Skin epidermis (tissue), 12 donors: ENCODE measurements around the gene PRKG1.
"Not testable (repeated sequence)": the region's sequence is repeated elsewhere in the genome, so short reads cannot be mapped to it uniquely, and the experiment has no call there.

Source experiments
- H3K27ac ChIP-seq, 21 experiments: fragments of 200-600 bp; sonication (generic) in 11 of 21; one replicate each; pipeline ENCODE4 v1.5.0; 2020; ENCODE audit warnings: mild to moderate bottlenecking in 3 of 21, inconsistent platforms in 2 of 21, moderate library complexity in 2 of 21
- H3K4me3 ChIP-seq, 7 experiments: fragments of 200-600 bp; sonication (generic) in 2 of 7; one replicate each; pipeline ENCODE4 v1.5.0; 2020; ENCODE audit warnings: inconsistent platforms in 2 of 7, mild to moderate bottlenecking in 2 of 7, moderate library complexity in 1 of 7

The PRKG1 gene

GRCh38 chr10:51159841-51160240 lies 85.6 kb downstream of the PRKG1 start:
- Histone ChIP-seq H3K27ac (no peak overlapping the region), H3K4me3 (no peak overlapping the region)

- H3K4me3 ChIP-seq, result no peak overlapping the region
- H3K27ac ChIP-seq, result no peak overlapping the region
Observed at GRCh38 chr10:51162002-51162401, 87.7 kb downstream of the PRKG1 start.

DNA sequence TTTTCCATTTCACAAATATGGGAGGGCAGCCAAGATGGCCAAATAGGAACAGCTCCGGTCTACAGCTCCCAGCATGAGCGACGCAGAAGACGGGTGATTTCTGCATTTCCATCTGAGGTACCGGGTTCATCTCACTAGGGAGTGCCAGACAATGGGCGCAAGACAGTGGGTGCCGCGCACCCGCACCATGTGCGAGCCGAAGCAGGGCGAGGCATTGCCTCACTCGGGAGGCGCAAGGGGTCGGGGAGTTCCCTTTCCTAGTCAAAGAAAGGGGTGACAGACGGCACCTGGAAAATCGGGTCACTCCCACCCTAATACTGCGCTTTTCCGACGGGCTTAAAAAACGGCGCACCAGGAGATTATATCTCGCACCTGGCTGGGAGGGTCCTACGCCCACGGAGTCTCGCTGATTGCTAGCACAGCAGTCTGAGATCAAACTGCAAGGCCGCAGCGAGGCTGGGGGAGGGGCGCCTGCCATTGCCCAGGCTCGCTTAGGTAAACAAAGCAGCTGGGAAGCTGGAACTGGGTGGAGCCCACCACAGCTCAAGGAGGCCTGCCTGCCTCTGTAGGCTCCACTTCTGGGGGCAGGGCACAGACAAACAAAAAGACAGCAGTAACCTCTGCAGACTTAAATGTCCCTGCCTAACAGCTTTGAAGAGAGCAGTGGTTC lies 89.2 kb downstream of the PRKG1 start:
- H3K27ac ChIP-seq, H3K4me3 ChIP-seq: not testable (repeated sequence)

GRCh38 chr10:51168086-51168815 lies 94.0 kb downstream of the PRKG1 start:
- no peak overlapping the region for H3K4me3 ChIP-seq
- no peak overlapping the region for H3K27ac ChIP-seq

GRCh38 chr10:51169111-51169510 lies 94.8 kb downstream of the PRKG1 start:
- no peak overlapping the region for H3K27ac ChIP-seq
- H3K4me3 ChIP-seq, result no peak overlapping the region

DNA sequence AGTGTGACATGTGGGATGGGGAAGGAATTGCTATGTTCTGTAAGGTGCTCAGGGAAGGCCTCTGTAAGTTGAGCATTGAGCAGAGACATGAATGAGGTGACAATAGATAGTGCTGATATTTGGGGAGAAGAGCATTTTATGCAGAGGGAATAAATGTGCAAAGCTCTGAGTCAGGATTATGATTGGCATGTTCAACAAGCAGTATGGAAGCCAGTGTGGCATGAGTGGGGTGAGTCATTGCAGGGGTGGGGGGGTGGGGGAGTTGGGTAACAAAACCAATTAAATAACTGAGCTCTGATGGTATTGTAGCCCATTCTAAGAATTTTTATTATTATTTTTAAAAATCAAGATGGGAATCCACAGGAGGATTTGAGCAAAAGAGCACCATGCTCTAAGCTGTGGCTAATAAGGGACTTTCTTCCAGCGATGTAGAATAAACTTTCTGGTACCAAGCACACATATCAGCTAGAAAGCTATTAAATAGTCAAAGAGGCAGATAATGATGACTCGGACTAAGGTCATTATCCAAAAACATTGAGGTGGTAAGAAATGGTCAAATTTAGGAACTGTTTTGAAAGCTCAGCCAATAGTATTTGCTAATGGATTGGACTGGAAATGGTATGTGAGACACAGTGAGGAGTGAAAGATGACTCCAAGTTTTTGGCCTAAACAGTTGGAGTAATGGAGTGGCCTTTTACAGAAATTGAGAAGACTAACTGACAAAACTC lies 96.4 kb downstream of the PRKG1 start:
- H3K27ac ChIP-seq, result no peak overlapping the region
- no peak overlapping the region for H3K4me3 ChIP-seq

GRCh38 chr10:51171946-51172345 lies 97.7 kb downstream of the PRKG1 start:
- H3K27ac ChIP-seq, result no peak overlapping the region
- no peak overlapping the region for H3K4me3 ChIP-seq

DNA sequence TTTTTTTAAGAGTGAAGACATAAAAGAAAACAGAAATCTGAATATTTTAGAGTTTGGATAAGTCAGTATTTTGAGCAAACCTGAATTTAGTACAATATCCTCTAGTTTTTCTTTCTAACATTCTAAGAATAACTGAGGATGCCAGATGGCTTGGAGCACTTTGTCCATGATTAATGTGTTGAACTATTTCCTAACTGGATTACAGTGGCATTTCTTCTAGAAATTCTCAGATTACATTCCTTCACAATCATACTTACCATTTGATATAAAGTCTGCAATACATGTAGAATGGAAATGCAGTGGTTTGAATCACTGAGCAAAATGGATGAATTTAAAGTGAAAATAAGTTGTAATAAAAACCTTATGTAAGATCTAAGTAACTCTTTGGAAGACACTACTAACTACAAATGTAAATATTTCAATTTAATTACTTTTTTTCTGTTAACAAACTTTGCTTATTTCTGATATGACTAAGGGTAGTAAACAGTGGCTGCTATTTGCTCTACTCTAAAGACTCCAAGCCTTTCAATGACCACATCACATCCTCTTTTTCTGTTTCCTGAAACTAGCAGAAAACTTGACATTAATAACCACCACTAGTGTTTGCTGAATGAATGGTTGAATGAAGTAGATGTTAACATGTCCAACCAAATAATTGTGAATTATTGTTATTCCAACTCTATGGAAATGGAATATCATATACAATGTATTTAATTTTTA lies 102.8 kb downstream of the PRKG1 start:
- no peak overlapping the region for H3K27ac ChIP-seq
- H3K4me3 ChIP-seq, result no peak overlapping the region

DNA sequence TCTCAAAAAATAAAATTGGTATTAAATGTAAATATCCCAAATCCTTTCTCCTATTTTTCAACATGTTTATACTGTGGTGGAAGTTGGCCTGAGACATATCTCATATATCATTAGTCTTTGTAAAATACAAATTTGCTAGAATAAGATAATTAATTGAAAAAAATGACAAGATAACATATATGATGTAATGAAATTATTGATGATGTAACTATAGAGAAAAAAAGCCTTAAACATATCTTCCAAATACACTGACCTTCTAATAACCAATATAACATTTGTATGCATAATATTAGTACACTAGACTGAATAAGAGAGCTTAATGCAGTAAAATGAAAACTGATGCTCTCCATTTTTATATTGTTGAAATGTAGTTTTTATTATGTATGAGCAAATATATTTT lies 104.3 kb downstream of the PRKG1 start:
- Histone ChIP-seq H3K27ac (no peak overlapping the region), H3K4me3 (no peak overlapping the region)

DNA sequence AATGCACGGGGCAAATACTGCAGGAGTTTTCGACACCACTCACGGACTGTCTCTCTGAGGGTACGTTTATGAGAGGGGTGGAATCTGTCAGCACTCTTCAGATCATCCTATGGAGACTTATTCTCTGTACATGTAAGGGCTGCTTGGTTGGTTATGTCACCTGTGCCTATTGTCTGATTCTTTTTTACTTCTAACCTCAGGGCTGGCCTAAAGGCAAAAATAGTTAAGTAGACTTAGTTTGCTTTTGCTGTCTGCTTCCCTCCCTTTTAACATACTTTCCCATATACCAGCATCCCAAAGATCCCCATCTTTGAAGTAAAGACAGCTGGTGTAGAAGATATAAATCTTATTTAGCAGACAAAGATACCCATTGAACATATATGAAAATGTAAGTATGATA lies 105.9 kb downstream of the PRKG1 start:
- Histone ChIP-seq H3K4me3 (no peak overlapping the region), H3K27ac (no peak overlapping the region)

GRCh38 chr10:51183783-51184182 lies 109.5 kb downstream of the PRKG1 start:
- Histone ChIP-seq H3K27ac (no peak overlapping the region), H3K4me3 (no peak overlapping the region)

GRCh38 chr10:51186361-51186760 lies 112.1 kb downstream of the PRKG1 start:
- Histone ChIP-seq H3K4me3 (no peak overlapping the region), H3K27ac (no peak overlapping the region)

DNA sequence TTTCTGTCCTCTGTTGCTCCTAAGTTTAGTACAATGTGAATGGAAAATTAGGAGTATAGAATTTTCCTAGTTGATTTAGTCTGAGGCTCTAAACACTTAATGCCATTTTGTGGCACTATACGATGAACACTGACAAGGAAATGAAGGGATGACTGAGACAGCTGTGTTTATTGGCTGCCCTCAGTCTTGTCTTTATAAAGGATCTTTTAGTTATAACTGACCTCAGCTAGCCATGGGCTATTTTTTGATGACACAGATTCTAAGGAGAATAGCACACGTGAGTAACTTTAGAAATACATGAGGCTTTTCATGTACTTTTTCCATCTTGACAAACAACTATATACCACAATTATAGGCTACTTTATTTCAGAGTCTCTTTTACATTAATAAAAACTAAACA lies 113.7 kb downstream of the PRKG1 start:
- no peak overlapping the region for H3K4me3 ChIP-seq
- H3K27ac ChIP-seq, result no peak overlapping the region

GRCh38 chr10:51188866-51189265 lies 114.6 kb downstream of the PRKG1 start:
- Histone ChIP-seq H3K27ac (peak overlapping the region in 1 of 21 experiments; percentile 38), H3K4me3 (no peak overlapping the region)

DNA sequence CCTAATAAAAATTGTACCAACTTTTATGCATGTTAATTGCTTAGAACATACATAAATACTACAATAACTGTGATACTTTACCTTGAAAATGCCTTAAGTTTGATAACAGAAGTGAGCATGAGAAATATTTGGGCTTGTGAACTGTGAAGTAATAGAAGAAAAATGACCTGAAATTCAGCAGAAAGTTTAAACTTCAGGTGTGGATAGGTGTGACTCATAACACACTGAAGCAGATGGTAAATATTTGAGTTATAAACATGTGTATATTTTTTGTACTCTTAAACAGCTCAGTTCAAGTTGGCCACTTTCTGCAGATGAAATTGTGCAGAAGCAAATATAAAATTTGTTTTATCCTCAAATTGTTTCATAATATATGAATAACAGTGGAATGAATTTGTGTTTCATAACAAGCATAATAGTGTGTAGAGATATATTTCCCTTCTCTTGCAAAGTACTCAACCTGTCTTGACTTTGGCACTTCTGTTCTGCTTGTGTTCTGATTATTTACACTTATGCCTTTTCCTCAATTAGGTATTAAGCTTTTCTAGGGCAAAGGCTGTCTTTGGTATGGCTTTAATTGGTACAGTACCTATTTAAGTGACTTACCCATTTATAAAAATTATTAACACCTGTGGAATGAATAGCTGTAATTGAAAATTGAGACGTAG lies 122.4 kb downstream of the PRKG1 start:
- Histone ChIP-seq H3K4me3 (no peak overlapping the region), H3K27ac (no peak overlapping the region)

DNA sequence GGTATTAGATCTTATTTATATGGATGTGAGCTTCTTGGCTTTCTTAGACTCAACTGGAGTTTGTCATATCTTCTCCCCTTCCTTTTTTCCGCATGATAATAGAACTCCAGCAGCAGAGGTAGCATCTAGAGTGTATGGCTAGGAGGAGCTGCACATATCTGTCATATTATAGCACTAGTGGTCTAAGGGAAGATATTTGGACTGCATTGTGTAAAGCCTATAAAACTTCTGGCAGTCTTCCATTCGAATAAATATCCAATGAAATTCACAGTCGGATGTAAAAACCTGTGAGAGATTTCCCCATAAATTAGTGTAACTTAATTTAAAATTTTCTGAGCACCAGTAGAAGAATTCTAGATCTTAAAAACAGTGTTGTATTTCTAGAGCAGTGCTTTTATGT lies 123.9 kb downstream of the PRKG1 start:
- no peak overlapping the region for H3K4me3 ChIP-seq
- no peak overlapping the region for H3K27ac ChIP-seq

DNA sequence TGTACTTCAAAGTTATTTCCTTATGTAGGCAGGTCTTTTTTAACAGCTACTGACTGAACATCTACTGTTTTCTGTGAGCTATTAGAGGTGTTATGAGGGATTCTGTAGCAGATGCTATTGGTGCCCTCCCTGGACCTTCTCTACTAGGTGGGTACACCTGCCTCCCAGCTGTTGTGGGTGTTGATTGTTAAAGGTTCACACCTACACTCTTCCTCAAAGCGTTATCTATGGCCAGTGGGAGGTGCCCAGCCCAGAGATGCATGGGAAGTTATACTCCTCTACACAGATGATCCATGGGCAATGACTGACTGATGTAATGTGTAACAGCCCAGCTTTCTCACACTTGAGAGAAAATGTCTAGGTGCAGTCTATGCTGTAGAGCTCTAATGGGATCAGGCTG lies 127.7 kb downstream of the PRKG1 start:
- Histone ChIP-seq H3K27ac (no peak overlapping the region), H3K4me3 (no peak overlapping the region)

- H3K4me3 ChIP-seq, result no peak overlapping the region
- peak overlapping the region in 3 of 21 experiments; percentile 9 to 16 (median 13) for H3K27ac ChIP-seq
Observed at GRCh38 chr10:51203359-51203758, 129.1 kb downstream of the PRKG1 start.

- Histone ChIP-seq H3K27ac (peak overlapping the region in 2 of 21 experiments; percentile 9 to 13), H3K4me3 (no peak overlapping the region)
Observed at GRCh38 chr10:51204066-51204465, 129.8 kb downstream of the PRKG1 start.

GRCh38 chr10:51204701-51205100 lies 130.4 kb downstream of the PRKG1 start:
- H3K4me3 ChIP-seq, result no peak overlapping the region
- peak overlapping the region in 1 of 21 experiments; percentile 9 for H3K27ac ChIP-seq
